GM21723 (cell line): Measurements from ENCODE around the gene CST9.

Experiments
- ATAC-seq: cut with Tn5 transposase; IDR thresholded peaks from one replicate; pipeline ENCODE4 v1.9.1; 2021; ENCODE audit warnings: mild to moderate bottlenecking, moderate library complexity; ENCODE audit not compliant: unreplicated experiment

CST9 gene

GRCh38 chr20:23605867-23606651, at the start of gene CST9:
Gene CST9, minus strand, starts transcription at chr20:23605917. Its CDS starts 53 bp downstream, at chr20:23605864.
- ATAC-seq = no peak

GRCh38 chr20:23654717-23655116, 49.0 kb upstream of the CST9 start:
- no peak for ATAC-seq

- no peak for ATAC-seq
Measured at GRCh38 chr20:23654000-23654399, 48.3 kb upstream of the CST9 start.

- ATAC-seq = no peak
Measured at GRCh38 chr20:23653400-23653938, 47.8 kb upstream of the CST9 start.

GRCh38 chr20:23652926-23653325, 47.2 kb upstream of the CST9 start:
- no peak for ATAC-seq

- no peak for ATAC-seq
Measured at GRCh38 chr20:23652371-23652770, 46.7 kb upstream of the CST9 start.

- ATAC-seq = no peak
Measured at GRCh38 chr20:23651117-23651516, 45.4 kb upstream of the CST9 start.

- no peak for ATAC-seq
Measured at GRCh38 chr20:23649830-23650417, 44.2 kb upstream of the CST9 start.

- no peak for ATAC-seq
Measured at GRCh38 chr20:23649242-23649641, 43.5 kb upstream of the CST9 start.

- no peak for ATAC-seq
Measured at GRCh38 chr20:23647346-23647745, 41.6 kb upstream of the CST9 start.

- ATAC-seq = no peak
Measured at GRCh38 chr20:23646106-23646873, 40.6 kb upstream of the CST9 start.

GRCh38 chr20:23645575-23645974, 39.9 kb upstream of the CST9 start:
- no peak for ATAC-seq

- no peak for ATAC-seq
Measured at GRCh38 chr20:23644164-23644563, 38.4 kb upstream of the CST9 start.

GRCh38 chr20:23643659-23644058, 37.9 kb upstream of the CST9 start:
- ATAC-seq = no peak

- no peak for ATAC-seq
Measured at GRCh38 chr20:23641936-23642751, 36.4 kb upstream of the CST9 start.

- ATAC-seq = no peak
Measured at GRCh38 chr20:23640671-23641667, 35.3 kb upstream of the CST9 start.

- ATAC-seq = no peak
Measured at GRCh38 chr20:23640018-23640601, 34.4 kb upstream of the CST9 start.

GRCh38 chr20:23639490-23639958, 33.8 kb upstream of the CST9 start:
- no peak for ATAC-seq

GRCh38 chr20:23638309-23638708, 32.6 kb upstream of the CST9 start:
- no peak for ATAC-seq
